Superior temporal gyrus (tissue), 1 donor: ENCODE data around the gene GALNT13.

Source experiments
- DNase-seq: peaks from one replicate; pipeline ENCODE4 v3.0.0-alpha.2; 2016; ENCODE audit errors: extremely low spot score

Gene GALNT13

DNA sequence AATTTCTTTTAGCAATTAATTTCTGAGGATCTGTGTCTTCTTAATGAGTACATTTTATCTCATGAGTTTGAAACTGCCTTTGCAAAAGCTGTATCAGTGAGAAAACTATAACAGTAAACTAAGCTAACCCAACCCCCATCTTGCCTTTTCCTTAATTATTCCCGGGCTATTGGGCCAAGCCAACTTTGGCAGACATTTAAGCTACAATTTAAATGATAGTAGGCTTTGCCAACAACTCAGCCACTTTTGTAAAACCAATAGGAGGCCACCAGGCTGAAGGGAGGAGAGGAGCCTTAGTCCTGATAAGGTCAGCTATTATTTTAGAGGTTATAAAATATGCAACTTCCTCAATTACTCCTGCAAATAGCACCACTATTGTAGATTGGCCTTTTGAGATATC is 608.8 kb downstream of the GALNT13 start:
- DNase-seq = no peak

DNA sequence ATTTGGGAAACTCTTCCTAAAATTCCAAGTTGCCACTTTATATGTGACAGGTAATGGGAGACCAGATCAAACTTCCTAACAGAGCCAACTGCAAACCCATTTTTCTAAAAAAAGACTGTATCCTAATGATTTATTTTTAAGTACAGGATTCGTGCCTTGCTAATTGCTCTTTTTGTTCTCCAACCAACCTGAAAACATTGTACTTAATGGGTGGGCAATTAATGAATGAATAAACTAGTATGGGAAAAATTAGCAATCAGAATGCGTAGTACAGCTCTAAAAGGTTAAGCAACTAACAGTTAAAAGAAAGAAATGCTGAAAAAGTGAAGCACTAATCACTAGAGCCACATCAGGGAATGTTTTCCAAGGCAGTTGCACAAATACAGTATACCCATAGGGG is 609.6 kb downstream of the GALNT13 start:
- DNase-seq = no peak

DNA sequence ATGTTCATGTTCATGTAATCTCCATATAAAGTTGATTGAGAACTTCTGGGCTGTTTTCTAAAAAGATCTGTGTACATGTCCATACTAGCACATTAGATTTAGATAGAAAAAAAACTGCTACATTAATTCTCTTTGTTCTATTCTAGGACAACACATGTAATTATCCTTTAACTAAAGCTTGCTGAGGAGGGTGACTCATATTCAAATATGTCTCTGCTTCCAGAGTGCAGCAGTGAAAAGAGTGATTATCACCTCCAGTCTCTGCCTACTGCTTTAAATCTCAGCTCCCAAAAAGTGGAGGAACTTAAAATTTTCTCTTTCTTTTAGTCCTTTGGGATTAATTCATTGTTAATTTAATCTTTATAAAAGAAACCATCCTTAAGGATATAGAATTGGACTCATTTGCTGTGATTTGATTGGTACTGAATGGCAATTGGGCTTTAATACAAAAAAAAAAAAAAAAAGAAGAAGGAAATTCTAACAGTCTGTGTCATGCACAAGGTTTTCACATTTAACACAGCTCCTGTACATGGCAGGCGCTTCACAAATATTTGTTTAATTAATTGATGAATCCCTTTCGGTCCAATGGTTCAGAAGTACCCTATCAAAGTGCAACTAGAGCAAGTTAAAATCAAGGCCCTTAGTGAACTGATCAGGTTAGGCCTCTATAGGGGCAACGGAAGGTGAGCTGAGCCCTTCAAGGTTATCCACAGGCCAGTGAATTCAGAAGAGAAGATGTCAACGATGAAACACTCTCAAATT is 612.8 kb downstream of the GALNT13 start:
- peak; percentile 35 for DNase-seq

DNA sequence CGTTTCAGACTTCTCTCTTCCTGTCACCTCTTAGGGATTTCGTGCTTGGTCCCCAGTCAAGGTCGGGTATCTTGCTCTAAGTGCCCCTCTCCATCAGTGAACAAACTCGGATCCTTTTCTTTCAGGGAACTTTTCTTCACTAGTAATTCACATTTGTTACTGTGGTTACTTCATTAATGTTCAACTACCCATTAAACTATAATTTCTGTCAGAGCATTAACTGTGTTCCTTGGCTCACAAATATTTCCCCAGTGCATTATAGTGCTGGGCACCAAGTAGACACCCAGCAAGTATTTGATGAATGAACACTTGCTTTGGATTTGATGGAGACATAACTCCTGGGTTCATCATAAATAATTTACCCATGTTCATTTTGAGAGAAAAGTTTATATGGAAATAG is 617.1 kb downstream of the GALNT13 start:
- no peak for DNase-seq

DNA sequence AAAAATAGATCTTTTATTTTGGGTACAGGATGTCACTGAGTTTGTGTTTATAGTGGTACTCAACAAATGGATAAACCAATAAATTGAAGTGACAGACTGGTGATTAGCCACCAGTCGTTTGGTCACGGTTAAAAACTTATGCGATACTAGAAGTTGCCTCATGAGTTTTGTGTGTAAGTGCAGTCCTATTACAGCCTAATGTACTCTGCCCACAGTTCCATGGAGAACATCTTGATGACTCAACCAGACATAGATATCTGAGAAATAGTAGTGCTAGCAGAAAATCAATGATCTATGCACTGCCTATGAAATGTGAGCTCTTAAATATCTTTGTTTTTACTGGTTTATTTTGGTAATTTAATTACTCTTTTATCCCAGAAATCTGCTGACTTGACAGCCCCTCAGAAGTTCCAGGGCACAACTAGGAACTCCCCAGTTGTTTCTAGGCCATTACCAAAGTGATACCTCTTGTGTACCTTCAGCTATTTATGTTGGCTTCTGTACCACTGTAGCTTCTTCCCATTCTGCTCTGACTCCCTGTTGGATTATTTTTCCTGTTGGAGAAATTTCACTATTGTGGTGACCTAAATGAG is 617.6 kb downstream of the GALNT13 start:
- no peak for DNase-seq

DNA sequence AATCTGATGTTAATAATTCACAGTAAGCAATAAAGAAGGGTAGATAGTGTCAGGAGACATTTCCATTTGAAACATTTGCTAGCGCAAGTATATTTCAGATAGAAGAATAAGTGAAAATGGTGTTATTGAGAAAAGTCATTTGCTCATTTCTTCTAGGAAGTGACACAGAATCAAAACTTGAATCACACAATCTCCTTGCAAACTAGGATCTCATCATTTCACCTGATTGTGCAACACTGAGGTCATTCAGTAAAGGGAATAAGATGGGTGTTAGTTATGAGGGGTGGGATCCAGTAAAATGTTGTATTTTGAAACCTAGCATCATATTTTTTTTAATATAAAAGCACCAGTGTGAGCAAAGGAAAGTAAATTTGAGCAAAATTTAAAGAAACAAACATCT is 618.8 kb downstream of the GALNT13 start:
- no peak for DNase-seq

DNA sequence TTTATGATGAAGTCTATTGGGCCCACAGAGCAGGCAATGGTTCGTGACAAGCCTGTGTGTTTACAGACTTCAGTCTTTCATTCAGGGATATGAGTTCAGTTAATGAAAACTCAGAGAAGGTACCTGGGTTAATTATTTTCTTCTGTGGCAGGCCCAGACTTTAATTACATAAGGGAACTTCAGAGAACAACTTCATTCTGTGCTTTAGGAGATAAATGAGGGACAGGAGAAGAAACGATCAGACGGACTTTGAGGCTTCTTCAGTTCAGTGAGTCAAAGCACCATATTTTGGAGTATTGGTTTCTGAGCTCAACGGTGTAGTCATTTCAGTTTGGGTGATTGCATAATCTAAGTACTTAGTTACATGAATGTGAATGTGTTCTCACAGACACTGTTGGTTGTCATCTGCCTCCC is 623.7 kb downstream of the GALNT13 start:
- no peak for DNase-seq

DNA sequence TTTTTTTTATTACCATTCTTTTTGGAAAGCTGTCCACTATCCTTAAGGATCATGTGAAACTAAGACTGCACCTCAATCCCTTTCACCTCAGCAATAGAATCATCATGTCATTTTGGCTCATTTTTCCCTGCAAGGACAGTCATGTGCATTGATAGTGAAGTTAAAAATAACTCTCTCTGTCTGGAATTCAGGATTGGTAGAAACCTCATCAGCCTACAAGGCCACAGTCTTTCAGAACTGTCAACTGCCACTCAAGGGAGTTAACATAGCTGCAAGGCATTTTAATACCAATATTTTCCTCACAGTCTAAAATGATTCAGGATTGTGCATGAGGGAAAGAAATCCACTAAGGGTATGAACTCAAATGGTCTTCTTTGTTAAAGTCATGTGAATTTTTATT is 625.3 kb downstream of the GALNT13 start:
- no peak for DNase-seq
